IMR-90 (cell line): ENCODE results near the gene SVIL. TPM values are rescaled to one million over a fixed set of nuclear protein-coding genes. Genes with fewer than 3 reads are reported as not detected.

Source experiments
- ATAC-seq: fragments of 200-7000 bp; cut with Tn5 transposase; 2 replicates; pipeline ENCODE4 v1.9.1; 2020; ENCODE audit warnings: low read depth, mild to moderate bottlenecking, moderate library complexity
- BruUV-seq: library from RNA; stranded (reverse); fragments of 400-500 nt; replicated peaks from 2 replicates; lab custom pipeline; 2021; lab: Mats Ljungman, UMichigan
- CTCF ChIA-PET: fragments of 300-600 bp; formaldehyde crosslinking; extraction: SDS; loops from one replicate; lab custom pipeline; 2021; ENCODE audit warnings: antibody characterized with exemption; lab: Yijun Ruan, JAX
- POLR2A ChIA-PET: fragments of 300-600 bp; sonication (Branson Sonifier 250); formaldehyde crosslinking; loops from one replicate; lab custom pipeline; 2022; ENCODE audit warnings: antibody characterized with exemption; ENCODE audit not compliant: unreplicated experiment; lab: Charles Lee
- DNase-seq: peaks from one replicate; pipeline ENCODE4 v3.0.0; 2013
- H2AFZ ChIP-seq: replicated peaks from 2 replicates; pipeline ENCODE3; 2013; ENCODE audit warnings: low read length, mild to moderate bottlenecking; ENCODE audit not compliant: poor library complexity
- H2AK5ac ChIP-seq: 2 replicates; pipeline ENCODE4 v1.6.1; 2013; ENCODE audit warnings: low read depth, low read length, inconsistent platforms
- H2AK9ac ChIP-seq: replicated peaks from 2 replicates; pipeline ENCODE3; 2013; ENCODE audit warnings: mild to moderate bottlenecking, low read depth, low read length, moderate library complexity; ENCODE audit not compliant: poor library complexity
- H2BK120ac ChIP-seq: 2 replicates; pipeline ENCODE4 v1.6.1; 2013; ENCODE audit warnings: low read depth, low read length, inconsistent platforms
- H2BK15ac ChIP-seq: 3 replicates; pipeline ENCODE4 v1.6.1; 2013; ENCODE audit warnings: low read depth, low read length, inconsistent platforms
- H2BK20ac ChIP-seq: 2 replicates; pipeline ENCODE4 v1.6.1; 2013; ENCODE audit warnings: low read depth, mild to moderate bottlenecking, inconsistent platforms, low read length, moderate library complexity
- H2BK5ac ChIP-seq: 2 replicates; pipeline ENCODE4 v1.6.1; 2013; ENCODE audit warnings: mild to moderate bottlenecking, low read depth, low read length, inconsistent platforms; ENCODE audit not compliant: poor library complexity, severe bottlenecking
- H3K14ac ChIP-seq: replicated peaks from 2 replicates; pipeline ENCODE4 v1.6.1; 2013; ENCODE audit warnings: low read depth, low read length, inconsistent platforms
- H3K18ac ChIP-seq: 2 replicates; pipeline ENCODE4 v1.6.1; 2013; ENCODE audit warnings: low read depth, low read length, control low read depth
- H3K23ac ChIP-seq: 2 replicates; pipeline ENCODE4 v1.6.1; 2013; ENCODE audit warnings: low read depth, low read length, inconsistent platforms
- H3K27ac ChIP-seq: 2 replicates; pipeline ENCODE4 v1.5.1; 2013; ENCODE audit warnings: mild to moderate bottlenecking, control low read depth, low read length; ENCODE audit not compliant: insufficient read depth
- H3K27me3 ChIP-seq: 2 replicates; pipeline ENCODE4 v1.6.1; 2013; ENCODE audit warnings: low read length; ENCODE audit not compliant: control insufficient read depth, insufficient read depth
- H3K36me3 ChIP-seq: 2 replicates; pipeline ENCODE4 v1.6.1; 2013; ENCODE audit warnings: low read length, mixed read lengths; ENCODE audit not compliant: control insufficient read depth, insufficient read depth
- H3K4ac ChIP-seq: 2 replicates; pipeline ENCODE4 v1.6.1; 2013; ENCODE audit warnings: low read depth, low read length, inconsistent platforms
- H3K4me1 ChIP-seq: 2 replicates; pipeline ENCODE4 v1.6.1; 2013; ENCODE audit warnings: low read length, mixed read lengths; ENCODE audit not compliant: control insufficient read depth, insufficient read depth
- H3K4me2 ChIP-seq: 2 replicates; pipeline ENCODE4 v1.6.1; 2013; ENCODE audit warnings: low read depth, mild to moderate bottlenecking, control low read depth, low read length, moderate library complexity
- H3K4me3 ChIP-seq: 2 replicates; pipeline ENCODE4 v1.5.1; 2013; ENCODE audit warnings: low read depth, mild to moderate bottlenecking, control low read depth, low read length, moderate library complexity; ENCODE audit not compliant: insufficient read depth
- H3K56ac ChIP-seq: 2 replicates; pipeline ENCODE4 v1.6.1; 2013; ENCODE audit warnings: low read length, inconsistent platforms; ENCODE audit not compliant: insufficient read depth; ENCODE audit errors: extremely low read depth
- H3K79me1 ChIP-seq, 2 experiments: 2 replicates each; pipeline ENCODE4 v1.6.1; 2013; ENCODE audit warnings: low read length in 2 of 2, inconsistent platforms in 1 of 2, low read depth in 1 of 2
- H3K9ac ChIP-seq: 2 replicates; pipeline ENCODE4 v1.6.1; 2013; ENCODE audit warnings: low read depth, low read length, control low read depth
- H3K9me1 ChIP-seq: 2 replicates; pipeline ENCODE4 v1.6.1; 2013; ENCODE audit warnings: low read length, inconsistent platforms; ENCODE audit not compliant: insufficient read depth
- H3K9me3 ChIP-seq: 2 replicates; pipeline ENCODE4 v1.6.1; 2013; ENCODE audit warnings: low read length; ENCODE audit not compliant: control insufficient read depth, insufficient read depth
- H4K20me1 ChIP-seq: 2 replicates; pipeline ENCODE4 v1.6.1; 2013; ENCODE audit warnings: low read length, inconsistent platforms; ENCODE audit not compliant: insufficient read depth
- H4K5ac ChIP-seq: 2 replicates; pipeline ENCODE4 v1.6.1; 2013; ENCODE audit warnings: mild to moderate bottlenecking, low read depth, low read length, control low read depth
- H4K8ac ChIP-seq, 2 experiments: 2 replicates each; pipeline ENCODE4 v1.6.1; 2013; ENCODE audit warnings: low read depth in 2 of 2, low read length in 2 of 2, control low read depth in 1 of 2, inconsistent platforms in 1 of 2
- H4K91ac ChIP-seq: 2 replicates; pipeline ENCODE4 v1.6.1; 2013; ENCODE audit warnings: low read depth, low read length, inconsistent platforms; ENCODE audit not compliant: insufficient read depth
- BHLHE40 ChIP-seq: fragments of 150-350 bp; IDR thresholded peaks from 2 replicates; pipeline ENCODE4 v1.6.1; 2016; ENCODE audit warnings: mild to moderate bottlenecking, low read depth, low read length
- CEBPB ChIP-seq: IDR thresholded peaks from 2 replicates; pipeline ENCODE4 v1.6.1; 2012; ENCODE audit warnings: low read depth, low read length, improper control_type of control experiment
- CHD1 ChIP-seq: IDR thresholded peaks from 2 replicates; pipeline ENCODE4 v1.6.1; 2012; ENCODE audit warnings: low read depth, low read length, improper control_type of control experiment
- FOS ChIP-seq: fragments of 150-350 bp; IDR thresholded peaks from 2 replicates; pipeline ENCODE4 v1.6.1; 2016; ENCODE audit warnings: low read depth, low read length
- MAFK ChIP-seq: IDR thresholded peaks from 2 replicates; pipeline ENCODE4 v1.6.1; 2012; ENCODE audit warnings: low read depth, low read length, improper control_type of control experiment
- MAZ ChIP-seq: IDR thresholded peaks from 2 replicates; pipeline ENCODE4 v1.6.1; 2012; ENCODE audit warnings: low read depth, mild to moderate bottlenecking, low read length, improper control_type of control experiment, moderate library complexity, borderline replicate concordance
- MXI1 ChIP-seq: IDR thresholded peaks from 2 replicates; pipeline ENCODE4 v1.6.1; 2012; ENCODE audit warnings: low read depth, mild to moderate bottlenecking, low read length, moderate library complexity, borderline replicate concordance
- NFE2L2 ChIP-seq: fragments of 150-350 bp; IDR thresholded peaks from 2 replicates; pipeline ENCODE4 v1.6.1; 2016; ENCODE audit warnings: low read depth, mild to moderate bottlenecking, low read length
- POLR2A ChIP-seq: IDR thresholded peaks from 2 replicates; pipeline ENCODE4 v1.6.1; 2012; ENCODE audit warnings: mild to moderate bottlenecking, low read depth, low read length
- RAD21 ChIP-seq: IDR thresholded peaks from 2 replicates; pipeline ENCODE4 v1.6.1; 2012; ENCODE audit warnings: low read length, improper control_type of control experiment
- RCOR1 ChIP-seq: IDR thresholded peaks from 2 replicates; pipeline ENCODE4 v1.6.1; 2012; ENCODE audit warnings: mild to moderate bottlenecking, low read length, improper control_type of control experiment; ENCODE audit not compliant: insufficient replicate concordance
- RFX5 ChIP-seq: IDR thresholded peaks from 2 replicates; pipeline ENCODE4 v1.8.0; 2012; ENCODE audit warnings: low read depth, mild to moderate bottlenecking, low read length, moderate library complexity
- SMC3 ChIP-seq: fragments of 150-350 bp; IDR thresholded peaks from 2 replicates; pipeline ENCODE4 v1.6.1; 2016; ENCODE audit warnings: low read depth, mild to moderate bottlenecking, antibody characterized with exemption, low read length, moderate library complexity
- WGBS, 2 experiments: methylation state at CpG; one replicate each; pipeline versions ENCODE4 v1.1.5 to v1.1.7; 2013; ENCODE audit warnings: missing lambda C conversion rate in 2 of 2; ENCODE audit not compliant: insufficient read length in 1 of 2; ENCODE audit errors: extremely low coverage in 2 of 2; 5-methylcytosine and 5-hydroxymethylcytosine counted together
- dilution Hi-C: fragments of 300-500 bp; cut with HindIII; formaldehyde crosslinking; loops from one replicate; pipeline ENCODE4 v1.14.3; 2018; ENCODE audit warnings: low sequenced_read_pairs; ENCODE audit not compliant: unreplicated experiment
- in situ Hi-C: fragments of 300-500 bp; cut with MboI; formaldehyde crosslinking; loops from 3 replicates; pipeline ENCODE4 v1.14.3; 2019; ENCODE audit warnings: low sequenced_read_pairs, inconsistent platforms, mixed read lengths
- intact Hi-C: fragments of 100-400 bp; cut with micrococcal nuclease; formaldehyde crosslinking; loops from 2 replicates; pipeline ENCODE4 v1.10.0; 2022
- polyA plus RNA-seq, 3 experiments: library from polyadenylated mRNA; depleted of rRNA; stranded (reverse); fragments of >200 nt; gene quantifications; 2 replicates each; pipeline ENCODE4 v1.2.3, GENCODE V29; 2012; ENCODE audit warnings: low replicate concordance in 1 of 3
- total RNA-seq: library from RNA; depleted of rRNA; stranded (reverse); fragments of >200 nt; gene quantifications from 2 replicates; pipeline ENCODE4 v1.2.3, GENCODE V29; 2012
- TF ChIP-seq, protein P1 (sequence below): conservative IDR thresholded peaks from 2 replicates; pipeline ENCODE4 v1.5.1; 2012; ENCODE audit warnings: mild to moderate bottlenecking, low read depth, low read length, improper control_type of control experiment
- TF ChIP-seq, protein P2 (sequence below): fragments of 150-350 bp; IDR thresholded peaks from 2 replicates; pipeline ENCODE4 v1.6.1; 2017; ENCODE audit warnings: mild to moderate bottlenecking, antibody characterized with exemption, low read length, low read depth
- TF ChIP-seq, protein P3 (sequence below): fragments of 150-350 bp; IDR thresholded peaks from 2 replicates; pipeline ENCODE4 v1.6.1; 2016; ENCODE audit warnings: low read depth, mild to moderate bottlenecking, low read length, moderate library complexity, borderline replicate concordance

SVIL gene
- total and polyA plus RNA-seq, 2 of the 4 experiments (the other 2 are of a cell fraction) = 11.5 to 11.6 TPM

DNA sequence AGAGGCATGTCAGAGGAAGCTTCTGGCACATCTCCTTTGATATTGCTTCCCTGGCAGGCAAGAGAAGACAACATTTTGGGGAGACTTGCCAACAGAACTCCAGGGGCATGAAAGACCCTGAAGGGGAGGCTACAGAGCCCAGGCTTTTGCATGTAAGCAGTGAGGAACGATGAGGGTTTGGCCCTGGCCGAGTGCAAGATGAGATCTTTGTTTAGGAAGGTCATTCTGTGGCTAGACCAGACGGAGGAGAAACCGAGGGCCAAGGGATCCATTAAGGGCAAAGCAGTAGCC lies 3.8 kb downstream of the SVIL start:
- 94% methylated on average over 3 of the region's 4 CpGs; no CpG with 5 or more reads in 1 of the 2 experiments for WGBS, 2 experiments
- Histone ChIP-seq H4K20me1 (peaks cover 35% of the 10 kb centered on the region; the same call in 1 of the 2 replicates), H3K18ac (no peak overlapping the region), H3K9me3 (no peaks in the 10 kb centered on the region), H2AK5ac (peak overlapping the region; percentile 3; the same call in 1 of the 2 replicates), H3K4ac (no peak overlapping the region), H3K27me3 (no peaks in the 10 kb centered on the region), H3K9ac (no peak overlapping the region), H4K5ac (no peak overlapping the region), H3K27ac (no peak overlapping the region), H2BK120ac (no peak overlapping the region), H2BK5ac (no peak overlapping the region), H3K9me1 (peaks cover 16% of the 10 kb centered on the region), H3K4me2 (no peak overlapping the region), H3K56ac (no peak overlapping the region), H3K4me1 (peaks cover 15% of the 10 kb centered on the region), H3K36me3 (no peaks in the 10 kb centered on the region), H3K4me3 (no peak overlapping the region), H2AK9ac (no peak overlapping the region), H3K79me1 (peaks cover 33 to 79% of the 10 kb centered on the region in 2 experiments), H4K8ac (no peak overlapping the region), H3K14ac (no peak overlapping the region), H2AFZ (no peak overlapping the region), H2BK15ac (no peak overlapping the region), H3K23ac (no peak overlapping the region), H2BK20ac (no peak overlapping the region), H4K91ac (no peak overlapping the region)
- ChIA-PET CTCF (no interaction called here), POLR2A (no interaction called here)
- dilution Hi-C loops (no loop called here), intact Hi-C loops (no loop called here), in situ Hi-C loops (no loop called here)
- ATAC-seq (no peak), DNase-seq (no peak)
- no peak for TF ChIP-seq MAFK
- TF ChIP-seq RAD21 = no peak
- TF ChIP-seq FOS = no peak
- TF ChIP-seq CHD1 = no peak
- no peak for TF ChIP-seq POLR2A
- no peak for TF ChIP-seq MXI1
- TF ChIP-seq, protein P1, sequence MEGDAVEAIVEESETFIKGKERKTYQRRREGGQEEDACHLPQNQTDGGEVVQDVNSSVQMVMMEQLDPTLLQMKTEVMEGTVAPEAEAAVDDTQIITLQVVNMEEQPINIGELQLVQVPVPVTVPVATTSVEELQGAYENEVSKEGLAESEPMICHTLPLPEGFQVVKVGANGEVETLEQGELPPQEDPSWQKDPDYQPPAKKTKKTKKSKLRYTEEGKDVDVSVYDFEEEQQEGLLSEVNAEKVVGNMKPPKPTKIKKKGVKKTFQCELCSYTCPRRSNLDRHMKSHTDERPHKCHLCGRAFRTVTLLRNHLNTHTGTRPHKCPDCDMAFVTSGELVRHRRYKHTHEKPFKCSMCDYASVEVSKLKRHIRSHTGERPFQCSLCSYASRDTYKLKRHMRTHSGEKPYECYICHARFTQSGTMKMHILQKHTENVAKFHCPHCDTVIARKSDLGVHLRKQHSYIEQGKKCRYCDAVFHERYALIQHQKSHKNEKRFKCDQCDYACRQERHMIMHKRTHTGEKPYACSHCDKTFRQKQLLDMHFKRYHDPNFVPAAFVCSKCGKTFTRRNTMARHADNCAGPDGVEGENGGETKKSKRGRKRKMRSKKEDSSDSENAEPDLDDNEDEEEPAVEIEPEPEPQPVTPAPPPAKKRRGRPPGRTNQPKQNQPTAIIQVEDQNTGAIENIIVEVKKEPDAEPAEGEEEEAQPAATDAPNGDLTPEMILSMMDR = no peak
- TF ChIP-seq RCOR1 = no peak
- TF ChIP-seq CEBPB = no peak
- TF ChIP-seq, protein P2, sequence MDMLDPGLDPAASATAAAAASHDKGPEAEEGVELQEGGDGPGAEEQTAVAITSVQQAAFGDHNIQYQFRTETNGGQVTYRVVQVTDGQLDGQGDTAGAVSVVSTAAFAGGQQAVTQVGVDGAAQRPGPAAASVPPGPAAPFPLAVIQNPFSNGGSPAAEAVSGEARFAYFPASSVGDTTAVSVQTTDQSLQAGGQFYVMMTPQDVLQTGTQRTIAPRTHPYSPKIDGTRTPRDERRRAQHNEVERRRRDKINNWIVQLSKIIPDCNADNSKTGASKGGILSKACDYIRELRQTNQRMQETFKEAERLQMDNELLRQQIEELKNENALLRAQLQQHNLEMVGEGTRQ = no peak
- TF ChIP-seq SMC3 = no peak
- no peak for TF ChIP-seq RFX5
- no peak for TF ChIP-seq MAZ
- TF ChIP-seq BHLHE40 = no peak
- no peak for TF ChIP-seq NFE2L2
- TF ChIP-seq, protein P3, sequence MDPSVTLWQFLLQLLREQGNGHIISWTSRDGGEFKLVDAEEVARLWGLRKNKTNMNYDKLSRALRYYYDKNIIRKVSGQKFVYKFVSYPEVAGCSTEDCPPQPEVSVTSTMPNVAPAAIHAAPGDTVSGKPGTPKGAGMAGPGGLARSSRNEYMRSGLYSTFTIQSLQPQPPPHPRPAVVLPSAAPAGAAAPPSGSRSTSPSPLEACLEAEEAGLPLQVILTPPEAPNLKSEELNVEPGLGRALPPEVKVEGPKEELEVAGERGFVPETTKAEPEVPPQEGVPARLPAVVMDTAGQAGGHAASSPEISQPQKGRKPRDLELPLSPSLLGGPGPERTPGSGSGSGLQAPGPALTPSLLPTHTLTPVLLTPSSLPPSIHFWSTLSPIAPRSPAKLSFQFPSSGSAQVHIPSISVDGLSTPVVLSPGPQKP = no peak
- no TSS peak for BruUV-seq
